ENCODE data around the gene OR1J1. TPM values are rescaled to one million over a fixed set of nuclear protein-coding genes. Genes with fewer than 3 reads are reported as not detected.

OR1J1 gene, protein sequence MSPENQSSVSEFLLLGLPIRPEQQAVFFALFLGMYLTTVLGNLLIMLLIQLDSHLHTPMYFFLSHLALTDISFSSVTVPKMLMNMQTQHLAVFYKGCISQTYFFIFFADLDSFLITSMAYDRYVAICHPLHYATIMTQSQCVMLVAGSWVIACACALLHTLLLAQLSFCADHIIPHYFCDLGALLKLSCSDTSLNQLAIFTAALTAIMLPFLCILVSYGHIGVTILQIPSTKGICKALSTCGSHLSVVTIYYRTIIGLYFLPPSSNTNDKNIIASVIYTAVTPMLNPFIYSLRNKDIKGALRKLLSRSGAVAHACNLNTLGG
- not detected in 5 replicates for total RNA-seq (2022; extraction: Qiagen RNA extraction; ENCODE audit: low read depth)

GRCh38 chr9:122477826-122478225 lies at the start of gene OR1J1:
Gene OR1J1 (minus strand): TSS chr9:122477926. CDS start chr9:122477926, 0 bp downstream.

DNA sequence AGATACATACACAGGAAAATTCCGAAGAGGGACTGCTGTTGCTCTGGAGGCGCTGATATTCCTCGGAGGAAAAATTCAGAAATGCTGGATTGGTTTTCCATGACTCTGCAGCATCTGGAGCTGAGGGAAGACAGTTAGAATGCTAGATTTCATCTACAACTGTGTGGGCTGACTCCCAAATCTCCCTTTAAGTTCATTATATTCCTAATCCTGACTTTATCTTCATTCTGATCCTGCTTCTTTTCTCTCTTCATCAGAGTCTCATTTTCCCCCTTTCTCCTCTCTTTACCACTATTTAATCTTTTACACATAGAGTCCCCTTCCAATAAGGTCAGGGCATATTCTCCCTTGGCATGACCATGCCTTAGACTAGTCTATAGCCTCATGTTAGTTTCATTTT lies 49.5 kb upstream of the OR1J1 start, which contains the start of gene OR1N1:
Gene OR1N1 (minus strand): TSS at position 101 of the 400 bp plus-strand sequence. CDS start 0 bp downstream, at position 101.

DNA sequence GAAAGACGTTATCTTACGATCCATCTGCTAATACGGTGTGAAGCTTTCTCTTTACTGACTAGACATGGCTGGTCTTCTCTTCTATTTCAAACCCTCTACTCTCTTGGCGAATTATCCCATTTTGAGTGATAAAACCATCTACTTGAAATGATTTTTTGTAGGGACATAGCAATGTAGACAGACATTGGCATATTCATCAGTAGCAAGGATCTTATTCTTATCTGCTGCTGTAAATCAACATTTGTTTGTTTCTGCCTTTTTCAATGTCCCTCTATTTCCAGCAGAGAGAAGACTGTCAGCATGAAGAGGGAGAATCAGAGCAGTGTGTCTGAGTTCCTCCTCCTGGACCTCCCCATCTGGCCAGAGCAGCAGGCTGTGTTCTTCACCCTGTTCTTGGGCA lies 41.1 kb upstream of the OR1J1 start, which contains the start of gene OR1J4:
Gene OR1J4 (plus strand): TSS at position 301 of the 400 bp plus-strand sequence. CDS start 0 bp downstream, at position 301.

DNA sequence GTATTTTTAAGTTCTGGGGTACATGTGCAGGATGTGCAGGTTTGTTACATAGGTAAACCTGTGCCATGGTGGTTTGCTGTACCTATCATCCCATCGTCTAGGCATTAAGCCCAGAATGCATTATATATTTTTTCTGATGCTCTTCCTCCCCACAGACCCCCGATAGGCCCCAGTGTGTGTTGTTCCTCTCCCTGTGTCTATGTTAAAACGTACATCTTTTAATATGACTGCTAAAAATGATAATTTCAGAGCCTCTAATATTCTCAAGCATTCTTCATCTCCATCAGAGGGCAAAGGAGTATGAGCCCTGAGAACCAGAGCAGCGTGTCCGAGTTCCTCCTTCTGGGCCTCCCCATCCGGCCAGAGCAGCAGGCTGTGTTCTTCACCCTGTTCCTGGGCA lies 32.8 kb upstream of the OR1J1 start, which contains the start of gene OR1J2:
Gene OR1J2 (plus strand): TSS at position 301 of the 400 bp plus-strand sequence. CDS start 0 bp downstream, at position 301.

Other genes with a start within 250 kb of the OR1J1 start
- gene LHX6, start 249.0 kb downstream of the OR1J1 start, total RNA-seq (2022; extraction: Qiagen RNA extraction; ENCODE audit: low read depth) = 0.32 to 0.39 TPM (median 0.38 TPM) in 5 replicates
- 15.7 to 21.9 TPM (median 20.3 TPM) in 5 replicates for gene RBM18, start 213.1 kb downstream of the OR1J1 start, total RNA-seq (2022; extraction: Qiagen RNA extraction; ENCODE audit: low read depth)
- 60.3 to 76.2 TPM (median 68.9 TPM) in 5 replicates for gene MRRF, start 213.0 kb downstream of the OR1J1 start, total RNA-seq (2022; extraction: Qiagen RNA extraction; ENCODE audit: low read depth)
- 0.96 to 1.5 TPM (median 1.3 TPM) in 5 replicates for gene PTGS1, start 106.9 kb downstream of the OR1J1 start, total RNA-seq (2022; extraction: Qiagen RNA extraction; ENCODE audit: low read depth)
- not detected in 5 replicates for gene OR1J2, start 32.9 kb upstream of the OR1J1 start, total RNA-seq (2022; extraction: Qiagen RNA extraction; ENCODE audit: low read depth)
- gene OR1J4, start 41.2 kb upstream of the OR1J1 start, total RNA-seq (2022; extraction: Qiagen RNA extraction; ENCODE audit: low read depth) = not detected in 5 replicates
- not detected in 5 replicates for gene OR1N1, start 49.4 kb upstream of the OR1J1 start, total RNA-seq (2022; extraction: Qiagen RNA extraction; ENCODE audit: low read depth)
- gene OR1N2, start 75.2 kb upstream of the OR1J1 start, total RNA-seq (2022; extraction: Qiagen RNA extraction; ENCODE audit: low read depth) = not detected in 5 replicates
- gene OR1L8, start 105.5 kb upstream of the OR1J1 start, total RNA-seq (2022; extraction: Qiagen RNA extraction; ENCODE audit: low read depth) = not detected in 5 replicates
- gene OR1Q1, start 136.8 kb upstream of the OR1J1 start, total RNA-seq (2022; extraction: Qiagen RNA extraction; ENCODE audit: low read depth) = not detected in 5 replicates
- not detected in 5 replicates for gene OR1B1, start 179.7 kb upstream of the OR1J1 start, total RNA-seq (2022; extraction: Qiagen RNA extraction; ENCODE audit: low read depth)
- gene OR1L1, start 183.8 kb upstream of the OR1J1 start, total RNA-seq (2022; extraction: Qiagen RNA extraction; ENCODE audit: low read depth) = not detected in 5 replicates
- not detected in 5 replicates for gene OR1L3, start 197.2 kb upstream of the OR1J1 start, total RNA-seq (2022; extraction: Qiagen RNA extraction; ENCODE audit: low read depth)
- gene OR1L4, start 246.1 kb upstream of the OR1J1 start, total RNA-seq (2022; extraction: Qiagen RNA extraction; ENCODE audit: low read depth) = not detected in 5 replicates

Data from A549 treated with RU486 at 1 μM for 4 hours (cell line).